IMR-90 (cell line): ENCODE data around the gene RHOXF2. TPM values are rescaled to one million over a fixed set of nuclear protein-coding genes. Genes with fewer than 3 reads are reported as not detected.
A peak's percentile ranks its signal among the peaks of the same experiment; 100 is the strongest.
"Not testable (repeated sequence)": the region's sequence is repeated elsewhere in the genome, so short reads cannot be mapped to it uniquely, and the experiment has no call there.

Experiments used
- ATAC-seq: fragments of 200-7000 bp; cut with Tn5 transposase; 2 replicates; pipeline ENCODE4 v1.9.1; 2020; ENCODE audit warnings: low read depth, mild to moderate bottlenecking, moderate library complexity
- BruUV-seq: library from RNA; stranded (reverse); fragments of 400-500 nt; replicated peaks from 2 replicates; lab custom pipeline; 2021; lab: Mats Ljungman, UMichigan
- CTCF ChIA-PET: fragments of 300-600 bp; formaldehyde crosslinking; extraction: SDS; loops from one replicate; lab custom pipeline; 2021; ENCODE audit warnings: antibody characterized with exemption; lab: Yijun Ruan, JAX
- POLR2A ChIA-PET: fragments of 300-600 bp; sonication (Branson Sonifier 250); formaldehyde crosslinking; loops from one replicate; lab custom pipeline; 2022; ENCODE audit warnings: antibody characterized with exemption; ENCODE audit not compliant: unreplicated experiment; lab: Charles Lee
- DNase-seq: peaks from one replicate; pipeline ENCODE4 v3.0.0; 2013
- H2AFZ ChIP-seq: replicated peaks from 2 replicates; pipeline ENCODE3; 2013; ENCODE audit warnings: low read length, mild to moderate bottlenecking; ENCODE audit not compliant: poor library complexity
- H2AK5ac ChIP-seq: 2 replicates; pipeline ENCODE4 v1.6.1; 2013; ENCODE audit warnings: low read depth, low read length, inconsistent platforms
- H2AK9ac ChIP-seq: replicated peaks from 2 replicates; pipeline ENCODE3; 2013; ENCODE audit warnings: mild to moderate bottlenecking, low read depth, low read length, moderate library complexity; ENCODE audit not compliant: poor library complexity
- H2BK120ac ChIP-seq: 2 replicates; pipeline ENCODE4 v1.6.1; 2013; ENCODE audit warnings: low read depth, low read length, inconsistent platforms
- H2BK15ac ChIP-seq: 3 replicates; pipeline ENCODE4 v1.6.1; 2013; ENCODE audit warnings: low read depth, low read length, inconsistent platforms
- H2BK20ac ChIP-seq: 2 replicates; pipeline ENCODE4 v1.6.1; 2013; ENCODE audit warnings: low read depth, mild to moderate bottlenecking, inconsistent platforms, low read length, moderate library complexity
- H2BK5ac ChIP-seq: 2 replicates; pipeline ENCODE4 v1.6.1; 2013; ENCODE audit warnings: mild to moderate bottlenecking, low read depth, low read length, inconsistent platforms; ENCODE audit not compliant: poor library complexity, severe bottlenecking
- H3K14ac ChIP-seq: replicated peaks from 2 replicates; pipeline ENCODE4 v1.6.1; 2013; ENCODE audit warnings: low read depth, low read length, inconsistent platforms
- H3K18ac ChIP-seq: 2 replicates; pipeline ENCODE4 v1.6.1; 2013; ENCODE audit warnings: low read depth, low read length, control low read depth
- H3K23ac ChIP-seq: 2 replicates; pipeline ENCODE4 v1.6.1; 2013; ENCODE audit warnings: low read depth, low read length, inconsistent platforms
- H3K27ac ChIP-seq: 2 replicates; pipeline ENCODE4 v1.5.1; 2013; ENCODE audit warnings: mild to moderate bottlenecking, control low read depth, low read length; ENCODE audit not compliant: insufficient read depth
- H3K27me3 ChIP-seq: 2 replicates; pipeline ENCODE4 v1.6.1; 2013; ENCODE audit warnings: low read length; ENCODE audit not compliant: control insufficient read depth, insufficient read depth
- H3K36me3 ChIP-seq: 2 replicates; pipeline ENCODE4 v1.6.1; 2013; ENCODE audit warnings: low read length, mixed read lengths; ENCODE audit not compliant: control insufficient read depth, insufficient read depth
- H3K4ac ChIP-seq: 2 replicates; pipeline ENCODE4 v1.6.1; 2013; ENCODE audit warnings: low read depth, low read length, inconsistent platforms
- H3K4me1 ChIP-seq: 2 replicates; pipeline ENCODE4 v1.6.1; 2013; ENCODE audit warnings: low read length, mixed read lengths; ENCODE audit not compliant: control insufficient read depth, insufficient read depth
- H3K4me2 ChIP-seq: 2 replicates; pipeline ENCODE4 v1.6.1; 2013; ENCODE audit warnings: low read depth, mild to moderate bottlenecking, control low read depth, low read length, moderate library complexity
- H3K4me3 ChIP-seq: 2 replicates; pipeline ENCODE4 v1.5.1; 2013; ENCODE audit warnings: low read depth, mild to moderate bottlenecking, control low read depth, low read length, moderate library complexity; ENCODE audit not compliant: insufficient read depth
- H3K56ac ChIP-seq: 2 replicates; pipeline ENCODE4 v1.6.1; 2013; ENCODE audit warnings: low read length, inconsistent platforms; ENCODE audit not compliant: insufficient read depth; ENCODE audit errors: extremely low read depth
- H3K79me1 ChIP-seq, 2 experiments: 2 replicates each; pipeline ENCODE4 v1.6.1; 2013; ENCODE audit warnings: low read length in 2 of 2, inconsistent platforms in 1 of 2, low read depth in 1 of 2
- H3K9ac ChIP-seq: 2 replicates; pipeline ENCODE4 v1.6.1; 2013; ENCODE audit warnings: low read depth, low read length, control low read depth
- H3K9me1 ChIP-seq: 2 replicates; pipeline ENCODE4 v1.6.1; 2013; ENCODE audit warnings: low read length, inconsistent platforms; ENCODE audit not compliant: insufficient read depth
- H3K9me3 ChIP-seq: 2 replicates; pipeline ENCODE4 v1.6.1; 2013; ENCODE audit warnings: low read length; ENCODE audit not compliant: control insufficient read depth, insufficient read depth
- H4K20me1 ChIP-seq: 2 replicates; pipeline ENCODE4 v1.6.1; 2013; ENCODE audit warnings: low read length, inconsistent platforms; ENCODE audit not compliant: insufficient read depth
- H4K5ac ChIP-seq: 2 replicates; pipeline ENCODE4 v1.6.1; 2013; ENCODE audit warnings: mild to moderate bottlenecking, low read depth, low read length, control low read depth
- H4K8ac ChIP-seq, 2 experiments: 2 replicates each; pipeline ENCODE4 v1.6.1; 2013; ENCODE audit warnings: low read depth in 2 of 2, low read length in 2 of 2, control low read depth in 1 of 2, inconsistent platforms in 1 of 2
- H4K91ac ChIP-seq: 2 replicates; pipeline ENCODE4 v1.6.1; 2013; ENCODE audit warnings: low read depth, low read length, inconsistent platforms; ENCODE audit not compliant: insufficient read depth
- WGBS, 2 experiments: methylation state at CpG; one replicate each; pipeline versions ENCODE4 v1.1.5 to v1.1.7; 2013; ENCODE audit warnings: missing lambda C conversion rate in 2 of 2; ENCODE audit not compliant: insufficient read length in 1 of 2; ENCODE audit errors: extremely low coverage in 2 of 2; 5-methylcytosine and 5-hydroxymethylcytosine counted together
- dilution Hi-C: fragments of 300-500 bp; cut with HindIII; formaldehyde crosslinking; loops from one replicate; pipeline ENCODE4 v1.14.3; 2018; ENCODE audit warnings: low sequenced_read_pairs; ENCODE audit not compliant: unreplicated experiment
- in situ Hi-C: fragments of 300-500 bp; cut with MboI; formaldehyde crosslinking; loops from 3 replicates; pipeline ENCODE4 v1.14.3; 2019; ENCODE audit warnings: low sequenced_read_pairs, inconsistent platforms, mixed read lengths
- intact Hi-C: fragments of 100-400 bp; cut with micrococcal nuclease; formaldehyde crosslinking; loops from 2 replicates; pipeline ENCODE4 v1.10.0; 2022
- polyA plus RNA-seq, 3 experiments: library from polyadenylated mRNA; depleted of rRNA; stranded (reverse); fragments of >200 nt; gene quantifications; 2 replicates each; pipeline ENCODE4 v1.2.3, GENCODE V29; 2012; ENCODE audit warnings: low replicate concordance in 1 of 3
- total RNA-seq: library from RNA; depleted of rRNA; stranded (reverse); fragments of >200 nt; gene quantifications from 2 replicates; pipeline ENCODE4 v1.2.3, GENCODE V29; 2012

RHOXF2 gene
- total and polyA plus RNA-seq, 2 of the 4 experiments (the other 2 are of a cell fraction): not detected

DNA sequence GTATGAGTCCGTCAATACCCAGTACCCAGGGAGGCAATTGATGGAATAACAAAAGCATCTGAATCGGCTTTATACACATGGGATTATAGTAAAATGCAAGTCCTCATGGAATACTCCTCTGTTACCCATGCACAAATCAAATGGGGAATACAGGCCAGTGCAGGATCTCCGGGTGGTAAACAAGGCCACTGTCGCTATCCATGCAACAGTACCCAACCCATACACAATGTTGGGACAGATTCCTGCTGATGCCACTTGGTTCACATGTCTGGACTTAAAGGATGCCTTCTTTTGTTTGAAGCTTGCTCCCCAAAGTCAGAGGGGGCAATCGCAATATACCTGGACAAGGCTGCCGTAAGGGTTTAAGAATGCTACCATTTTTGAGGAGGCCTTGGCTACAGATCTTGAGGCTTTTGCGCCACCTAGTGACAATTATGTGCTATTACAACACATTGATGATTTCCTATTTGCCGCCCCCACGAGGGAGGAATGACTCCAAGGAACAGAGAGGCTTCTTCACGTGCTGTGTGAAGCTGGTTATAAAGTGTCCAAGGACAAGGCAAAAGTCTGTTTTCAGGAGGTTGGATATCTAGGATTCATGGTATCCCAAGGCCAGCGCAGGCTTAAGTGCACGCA is 8.2 kb upstream of the RHOXF2 start:
- CTCF ChIA-PET: not testable (repeated sequence)

DNA sequence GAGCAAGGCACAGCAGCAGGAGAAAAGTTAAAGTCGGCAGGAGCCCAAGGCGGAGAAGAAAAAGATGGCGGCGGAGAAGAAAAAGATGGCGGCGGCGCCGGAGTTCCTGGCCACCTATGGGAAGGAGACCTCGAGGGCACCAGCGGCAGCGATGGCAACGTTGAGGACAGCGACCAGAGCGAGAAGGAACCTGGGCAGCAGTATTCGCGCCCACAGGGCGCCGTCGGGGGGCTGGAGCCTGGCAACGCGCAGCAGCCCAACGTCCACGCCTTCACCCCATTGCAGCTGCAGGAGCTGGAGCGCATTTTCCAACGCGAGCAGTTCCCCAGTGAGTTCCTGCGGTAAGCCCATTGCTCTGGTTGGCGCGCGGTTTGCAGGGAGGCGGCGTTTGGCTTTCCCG is 673 bp downstream of the RHOXF2 start:
- H3K9me3 ChIP-seq, H3K36me3 ChIP-seq, H3K23ac ChIP-seq, H3K4me3 ChIP-seq, H4K5ac ChIP-seq, H3K18ac ChIP-seq, H3K27ac ChIP-seq, H3K56ac ChIP-seq, H3K9ac ChIP-seq, intact Hi-C loops, H4K20me1 ChIP-seq, H3K9me1 ChIP-seq, BruUV-seq, POLR2A ChIA-PET, H3K4me1 ChIP-seq, H2BK120ac ChIP-seq, H3K79me1 ChIP-seq, H3K27me3 ChIP-seq, CTCF ChIA-PET, ATAC-seq, H3K4ac ChIP-seq, H2BK20ac ChIP-seq, dilution Hi-C loops, H3K14ac ChIP-seq, H3K4me2 ChIP-seq, H2BK5ac ChIP-seq, H4K91ac ChIP-seq, DNase-seq, H4K8ac ChIP-seq, H2AFZ ChIP-seq, H2AK9ac ChIP-seq, in situ Hi-C loops, H2AK5ac ChIP-seq, H2BK15ac ChIP-seq: not testable (repeated sequence)
- WGBS, 2 experiments: no CpG with 5 or more reads among the region's 33 CpGs

More for the DNA sequence above, 8.2 kb upstream of the RHOXF2 start:
- H3K9me1 ChIP-seq, H2AK5ac ChIP-seq, intact Hi-C loops, H2AK9ac ChIP-seq, H3K23ac ChIP-seq, H3K4me1 ChIP-seq, in situ Hi-C loops, H2BK120ac ChIP-seq, H3K79me1 ChIP-seq, H2BK15ac ChIP-seq, H3K9me3 ChIP-seq, H3K18ac ChIP-seq, H3K9ac ChIP-seq, H4K91ac ChIP-seq, H3K4me2 ChIP-seq, H4K8ac ChIP-seq, H2BK5ac ChIP-seq, H3K27me3 ChIP-seq, POLR2A ChIA-PET, H3K36me3 ChIP-seq, H2BK20ac ChIP-seq, H3K14ac ChIP-seq, H3K4ac ChIP-seq, H4K20me1 ChIP-seq, DNase-seq, H4K5ac ChIP-seq, H3K4me3 ChIP-seq, H3K56ac ChIP-seq, BruUV-seq, H2AFZ ChIP-seq, dilution Hi-C loops, H3K27ac ChIP-seq: not testable (repeated sequence)
- peak; percentile 67 for ATAC-seq
- no CpG with 5 or more reads among the region's 12 CpGs for WGBS, 2 experiments
